Panc1 (cell line): ENCODE data around the gene ZBTB40. TPM values are rescaled to one million over a fixed set of nuclear protein-coding genes. Genes with fewer than 3 reads are reported as not detected.

Experiments used
- ATAC-seq: fragments of 200-7000 bp; cut with Tn5 transposase; 2 replicates; pipeline ENCODE4 v1.9.1; 2020; ENCODE audit warnings: mild to moderate bottlenecking, moderate library complexity
- BruUV-seq: library from RNA; stranded (reverse); fragments of 400-500 nt; replicated peaks from 2 replicates; lab custom pipeline; 2021; lab: Mats Ljungman, UMichigan
- CTCF ChIA-PET: fragments of 300-600 bp; sonication (Branson Sonifier 250); formaldehyde crosslinking; loops from one replicate; lab custom pipeline; 2022; ENCODE audit warnings: antibody characterized with exemption; lab: Charles Lee
- POLR2A ChIA-PET: fragments of 300-600 bp; sonication (Branson Sonifier 250); formaldehyde crosslinking; loops from one replicate; lab custom pipeline; 2022; ENCODE audit warnings: antibody characterized with exemption; lab: Charles Lee
- DNase-seq: peaks from one replicate; pipeline ENCODE4 v3.0.0-alpha.2; 2010; ENCODE audit warnings: low read depth, low spot score
- H3K27ac ChIP-seq: 2 replicates; pipeline ENCODE4 v1.5.1; 2011; ENCODE audit warnings: mild to moderate bottlenecking, low read length, inconsistent platforms
- H3K27me3 ChIP-seq: fragments of 200-500 bp; sonication (Bioruptor generic); 2 replicates; pipeline ENCODE4 v1.6.0; 2014; ENCODE audit warnings: low read length, inconsistent platforms; ENCODE audit not compliant: control insufficient read depth, insufficient read depth
- H3K36me3 ChIP-seq: fragments of 200-500 bp; sonication (Bioruptor generic); 2 replicates; pipeline ENCODE4 v1.5.1; 2014; ENCODE audit warnings: inconsistent platforms, mild to moderate bottlenecking, low read length, moderate library complexity; ENCODE audit not compliant: control insufficient read depth, insufficient read depth
- H3K4me1 ChIP-seq: 2 replicates; pipeline ENCODE4 v1.5.1; 2011; ENCODE audit warnings: inconsistent platforms, mild to moderate bottlenecking, low read length, moderate library complexity; ENCODE audit not compliant: control insufficient read depth, insufficient read depth
- H3K4me3 ChIP-seq, 2 experiments: 2 replicates each; pipeline ENCODE4 v1.5.1; 2011 to 2012; ENCODE audit warnings: low read depth in 2 of 2, low read length in 2 of 2, mild to moderate bottlenecking in 2 of 2, inconsistent platforms in 1 of 2, moderate library complexity in 1 of 2
- H3K9me3 ChIP-seq: fragments of 200-500 bp; sonication (Bioruptor generic); 2 replicates; pipeline ENCODE4 v1.5.1; 2014; ENCODE audit warnings: low read depth, mild to moderate bottlenecking, inconsistent platforms, low read length, moderate library complexity; ENCODE audit not compliant: control insufficient read depth, insufficient read depth
- POLR2AphosphoS5 ChIP-seq: IDR thresholded peaks from 2 replicates; pipeline ENCODE4 v1.6.1; 2012; ENCODE audit warnings: mild to moderate bottlenecking, low read depth, low read length, moderate library complexity
- SIN3A ChIP-seq: IDR thresholded peaks from 2 replicates; pipeline ENCODE4 v1.6.1; 2012; ENCODE audit warnings: low read depth, mild to moderate bottlenecking, low read length, moderate library complexity, borderline replicate concordance; ENCODE audit not compliant: insufficient read depth
- TCF7L2 ChIP-seq: IDR thresholded peaks from 2 replicates; pipeline ENCODE4 v1.6.1; 2011; ENCODE audit warnings: mild to moderate bottlenecking, low read depth, low read length, inconsistent platforms
- in situ Hi-C: cut with HindIII; loops from 2 replicates; pipeline ENCODE4 v1.10.0; 2016; ENCODE audit warnings: low sequenced_read_pairs, low pct_unique_long_range_greater_than_20kb
- intact Hi-C: fragments of 100-400 bp; cut with micrococcal nuclease; formaldehyde crosslinking; loops from one replicate; pipeline ENCODE4 v1.10.0; 2022; ENCODE audit not compliant: unreplicated experiment
- total RNA-seq: library from RNA; stranded (reverse); gene quantifications from one replicate; pipeline ENCODE4 v1.2.1, GENCODE V29; 2021; ENCODE audit not compliant: unreplicated experiment
- TF ChIP-seq, protein P1 (sequence below), 2 experiments: IDR thresholded peaks; 2 replicates each; pipeline ENCODE4 v1.6.1; 2011 to 2012; ENCODE audit warnings: low read depth in 2 of 2, control low read depth in 1 of 2, low read length in 1 of 2, mild to moderate bottlenecking in 1 of 2, moderate library complexity in 1 of 2; ENCODE audit not compliant: insufficient read depth in 1 of 2
- TF ChIP-seq, protein P2 (sequence below): fragments of 450-650 bp; IDR thresholded peaks from 2 replicates; pipeline ENCODE4 v1.5.1; 2017; ENCODE audit warnings: mild to moderate bottlenecking

Gene ZBTB40
- total RNA-seq, 1 experiment from 2014 or later = 24.3 TPM

DNA sequence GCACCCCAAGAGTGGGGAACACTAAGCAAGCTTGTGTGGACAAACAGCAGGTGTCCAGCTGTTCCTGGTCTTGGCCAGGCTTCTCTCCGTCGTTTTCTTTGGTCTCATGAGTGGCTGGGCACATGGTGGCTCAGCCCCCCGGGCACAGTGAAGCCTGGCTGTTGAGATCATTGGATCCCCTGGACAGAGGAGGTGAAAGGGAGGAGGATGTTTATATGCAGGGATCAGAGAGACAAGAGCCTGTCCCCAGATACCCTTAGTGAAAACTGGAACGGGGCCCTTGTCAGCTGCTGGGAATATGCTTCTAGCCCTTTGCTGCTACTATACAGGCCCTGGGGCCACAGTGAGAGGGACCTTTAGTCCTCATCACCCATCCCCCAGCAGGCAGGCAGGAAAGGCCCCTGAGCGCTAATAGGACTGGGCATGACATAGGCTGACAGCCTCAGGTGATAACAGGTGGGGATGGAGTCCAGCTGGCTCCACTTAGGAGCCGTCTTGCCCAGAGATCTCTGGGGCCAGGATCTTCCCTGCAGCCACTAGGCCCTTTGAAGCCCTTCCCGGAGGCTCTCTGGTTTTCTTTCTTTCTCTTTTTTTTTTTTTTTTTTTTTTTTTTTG lies 128.0 kb downstream of the ZBTB40 start:
- Histone ChIP-seq H3K27ac (no peak overlapping the region), H3K9me3 (no peaks in the 10 kb centered on the region), H3K4me3 (no peak overlapping the region), H3K36me3 (no peaks in the 10 kb centered on the region), H3K27me3 (peaks cover 6% of the 10 kb centered on the region), H3K4me1 (no peaks in the 10 kb centered on the region)
- DNase-seq (no peak), ATAC-seq (no peak)
- no TSS peak for BruUV-seq
- in situ Hi-C loops (no loop called here), intact Hi-C loops (no loop called here)
- POLR2A ChIA-PET = no interaction called here
- CTCF ChIA-PET = no interaction called here
- no peak for TF ChIP-seq TCF7L2
- TF ChIP-seq POLR2AphosphoS5 = no peak
- TF ChIP-seq, protein P1, sequence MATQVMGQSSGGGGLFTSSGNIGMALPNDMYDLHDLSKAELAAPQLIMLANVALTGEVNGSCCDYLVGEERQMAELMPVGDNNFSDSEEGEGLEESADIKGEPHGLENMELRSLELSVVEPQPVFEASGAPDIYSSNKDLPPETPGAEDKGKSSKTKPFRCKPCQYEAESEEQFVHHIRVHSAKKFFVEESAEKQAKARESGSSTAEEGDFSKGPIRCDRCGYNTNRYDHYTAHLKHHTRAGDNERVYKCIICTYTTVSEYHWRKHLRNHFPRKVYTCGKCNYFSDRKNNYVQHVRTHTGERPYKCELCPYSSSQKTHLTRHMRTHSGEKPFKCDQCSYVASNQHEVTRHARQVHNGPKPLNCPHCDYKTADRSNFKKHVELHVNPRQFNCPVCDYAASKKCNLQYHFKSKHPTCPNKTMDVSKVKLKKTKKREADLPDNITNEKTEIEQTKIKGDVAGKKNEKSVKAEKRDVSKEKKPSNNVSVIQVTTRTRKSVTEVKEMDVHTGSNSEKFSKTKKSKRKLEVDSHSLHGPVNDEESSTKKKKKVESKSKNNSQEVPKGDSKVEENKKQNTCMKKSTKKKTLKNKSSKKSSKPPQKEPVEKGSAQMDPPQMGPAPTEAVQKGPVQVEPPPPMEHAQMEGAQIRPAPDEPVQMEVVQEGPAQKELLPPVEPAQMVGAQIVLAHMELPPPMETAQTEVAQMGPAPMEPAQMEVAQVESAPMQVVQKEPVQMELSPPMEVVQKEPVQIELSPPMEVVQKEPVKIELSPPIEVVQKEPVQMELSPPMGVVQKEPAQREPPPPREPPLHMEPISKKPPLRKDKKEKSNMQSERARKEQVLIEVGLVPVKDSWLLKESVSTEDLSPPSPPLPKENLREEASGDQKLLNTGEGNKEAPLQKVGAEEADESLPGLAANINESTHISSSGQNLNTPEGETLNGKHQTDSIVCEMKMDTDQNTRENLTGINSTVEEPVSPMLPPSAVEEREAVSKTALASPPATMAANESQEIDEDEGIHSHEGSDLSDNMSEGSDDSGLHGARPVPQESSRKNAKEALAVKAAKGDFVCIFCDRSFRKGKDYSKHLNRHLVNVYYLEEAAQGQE (IDR thresholded peaks at IDR 0.05; ENCODE audit: insufficient read depth in 1 of 2, low read depth in 2 of 2, low read length in 1 of 2) = no peak
- no peak for TF ChIP-seq SIN3A
- TF ChIP-seq, protein P2, sequence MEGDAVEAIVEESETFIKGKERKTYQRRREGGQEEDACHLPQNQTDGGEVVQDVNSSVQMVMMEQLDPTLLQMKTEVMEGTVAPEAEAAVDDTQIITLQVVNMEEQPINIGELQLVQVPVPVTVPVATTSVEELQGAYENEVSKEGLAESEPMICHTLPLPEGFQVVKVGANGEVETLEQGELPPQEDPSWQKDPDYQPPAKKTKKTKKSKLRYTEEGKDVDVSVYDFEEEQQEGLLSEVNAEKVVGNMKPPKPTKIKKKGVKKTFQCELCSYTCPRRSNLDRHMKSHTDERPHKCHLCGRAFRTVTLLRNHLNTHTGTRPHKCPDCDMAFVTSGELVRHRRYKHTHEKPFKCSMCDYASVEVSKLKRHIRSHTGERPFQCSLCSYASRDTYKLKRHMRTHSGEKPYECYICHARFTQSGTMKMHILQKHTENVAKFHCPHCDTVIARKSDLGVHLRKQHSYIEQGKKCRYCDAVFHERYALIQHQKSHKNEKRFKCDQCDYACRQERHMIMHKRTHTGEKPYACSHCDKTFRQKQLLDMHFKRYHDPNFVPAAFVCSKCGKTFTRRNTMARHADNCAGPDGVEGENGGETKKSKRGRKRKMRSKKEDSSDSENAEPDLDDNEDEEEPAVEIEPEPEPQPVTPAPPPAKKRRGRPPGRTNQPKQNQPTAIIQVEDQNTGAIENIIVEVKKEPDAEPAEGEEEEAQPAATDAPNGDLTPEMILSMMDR = no peak

Other genes starting within 250 kb of the ZBTB40 start
- not detected for gene EPHA8, start 111.6 kb downstream of the ZBTB40 start, total RNA-seq
- 0.41 TPM for gene C1QA, start 184.8 kb downstream of the ZBTB40 start, total RNA-seq
- 0.64 TPM for gene C1QC, start 191.8 kb downstream of the ZBTB40 start, total RNA-seq
- gene C1QB, start 201.4 kb downstream of the ZBTB40 start, total RNA-seq = 0.33 TPM